RPMI7951 (cell line): ENCODE results near the gene UBE3D. TPM values are rescaled to one million over a fixed set of nuclear protein-coding genes. Genes with fewer than 3 reads are reported as not detected.

Source experiments
- DNase-seq: peaks from one replicate; pipeline ENCODE4 v3.0.0-alpha.2; 2012; ENCODE audit warnings: low read depth
- total RNA-seq: library from RNA; depleted of rRNA; stranded (reverse); fragments of >200 nt; shearing (Covaris generic); gene quantifications from 2 replicates; pipeline ENCODE4 v1.2.3, GENCODE V29; 2014; rRNA removed

The UBE3D gene
- total RNA-seq: 5.2 and 5.8 TPM in 2 replicates

GRCh38 chr6:83065511-83066192 lies at the start of gene UBE3D:
TSS of gene UBE3D (minus strand) at chr6:83065841. CDS start at chr6:83065718, 123 bp downstream.
- peak; percentile 77 for DNase-seq

- peak; percentile 42 for DNase-seq
These were observed 48.5 kb upstream of the UBE3D start for GRCh38 chr6:83114164-83114563.

DNA sequence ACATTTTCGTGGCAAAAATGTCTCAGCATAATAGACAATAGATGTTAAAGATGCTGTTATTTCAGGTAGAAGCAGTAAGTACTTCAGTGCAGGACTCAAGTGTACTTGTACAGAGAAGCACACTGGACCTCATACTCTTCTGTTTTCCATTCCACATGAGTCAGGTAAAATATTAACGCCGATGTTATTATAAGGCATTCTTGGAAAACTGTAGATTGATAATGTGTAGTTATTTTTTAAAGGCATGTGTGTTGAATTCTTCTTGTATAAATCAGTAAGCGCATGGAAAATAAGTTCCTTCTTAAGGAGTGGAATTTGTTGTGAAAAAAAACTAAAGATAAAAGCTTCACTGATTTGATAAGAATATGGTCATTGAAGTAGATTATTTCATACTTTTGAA lies 47.6 kb upstream of the UBE3D start:
- DNase-seq: no peak

GRCh38 chr6:83108378-83108777 lies 42.7 kb upstream of the UBE3D start:
- DNase-seq: no peak

GRCh38 chr6:83098589-83098988 lies 32.9 kb upstream of the UBE3D start:
- DNase-seq: no peak

- DNase-seq: no peak
These were observed 32.0 kb upstream of the UBE3D start for GRCh38 chr6:83097675-83098074.

- DNase-seq: no peak
These were observed 31.6 kb upstream of the UBE3D start for GRCh38 chr6:83097204-83097603.

- no peak for DNase-seq
These were observed 31.1 kb upstream of the UBE3D start for GRCh38 chr6:83096791-83097190.

GRCh38 chr6:83092756-83093399 lies 27.2 kb upstream of the UBE3D start:
- no peak for DNase-seq

GRCh38 chr6:83086751-83087150 lies 21.1 kb upstream of the UBE3D start:
- DNase-seq: no peak

DNA sequence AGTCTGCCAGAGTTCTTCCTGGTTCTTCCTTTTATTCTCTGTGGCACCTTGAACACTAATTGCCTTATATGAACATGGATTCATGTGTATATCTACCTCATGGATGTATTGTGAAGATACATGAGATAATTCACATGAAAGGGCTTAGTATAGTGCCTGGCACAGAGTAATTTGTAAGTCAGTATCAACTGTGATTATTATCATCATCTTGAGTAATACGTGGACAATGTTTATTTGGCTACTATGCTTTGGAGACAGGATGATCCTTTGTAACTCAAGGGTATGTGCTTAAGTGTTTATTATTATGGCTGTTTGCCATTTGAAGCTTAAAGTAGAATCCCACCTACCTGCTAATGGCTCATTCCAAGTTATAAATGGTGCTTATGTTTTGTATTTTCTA lies 17.8 kb upstream of the UBE3D start:
- no peak for DNase-seq

DNA sequence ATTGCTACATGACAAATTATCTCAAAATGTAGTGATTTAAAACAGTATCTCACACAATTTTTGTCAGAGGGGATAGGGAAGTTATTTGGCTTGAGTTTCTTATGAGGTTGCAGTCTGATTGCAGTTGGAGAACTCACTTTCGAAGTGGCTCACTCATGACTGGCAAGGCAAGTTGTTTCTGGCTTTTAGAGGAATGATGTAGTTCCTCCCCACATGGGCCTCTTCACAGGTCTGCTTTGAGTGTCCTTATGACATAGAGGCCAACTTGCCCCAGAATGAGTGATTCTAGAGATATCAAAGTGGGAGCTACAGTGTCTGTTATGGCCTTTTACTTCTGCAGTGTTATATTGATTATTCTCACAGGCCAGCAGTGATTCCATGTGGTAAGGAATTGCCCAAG lies 8.0 kb upstream of the UBE3D start:
- no peak for DNase-seq

GRCh38 chr6:83072726-83073125 lies 7.1 kb upstream of the UBE3D start:
- no peak for DNase-seq

GRCh38 chr6:83071707-83072106 lies 6.1 kb upstream of the UBE3D start:
- DNase-seq: no peak

DNA sequence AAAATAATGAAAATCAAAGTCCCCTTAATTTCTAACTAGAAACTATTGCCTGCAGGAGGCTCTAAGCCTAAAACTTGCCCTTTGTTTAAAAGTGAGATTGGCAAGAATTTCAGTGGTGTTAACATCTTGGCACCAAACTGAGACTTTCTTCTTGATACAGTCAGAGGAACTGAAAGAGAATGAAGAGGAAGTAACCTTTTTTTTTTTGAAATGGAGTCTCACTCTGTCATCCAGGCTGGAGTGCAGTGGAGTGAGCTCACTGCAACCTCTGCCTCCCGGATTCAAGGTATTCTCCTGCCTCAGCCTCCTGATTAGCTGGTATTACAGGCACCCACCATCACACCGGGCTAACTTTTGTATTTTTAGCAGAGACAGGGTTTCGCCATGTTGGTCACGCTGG lies 5.4 kb upstream of the UBE3D start:
- no peak for DNase-seq

DNA sequence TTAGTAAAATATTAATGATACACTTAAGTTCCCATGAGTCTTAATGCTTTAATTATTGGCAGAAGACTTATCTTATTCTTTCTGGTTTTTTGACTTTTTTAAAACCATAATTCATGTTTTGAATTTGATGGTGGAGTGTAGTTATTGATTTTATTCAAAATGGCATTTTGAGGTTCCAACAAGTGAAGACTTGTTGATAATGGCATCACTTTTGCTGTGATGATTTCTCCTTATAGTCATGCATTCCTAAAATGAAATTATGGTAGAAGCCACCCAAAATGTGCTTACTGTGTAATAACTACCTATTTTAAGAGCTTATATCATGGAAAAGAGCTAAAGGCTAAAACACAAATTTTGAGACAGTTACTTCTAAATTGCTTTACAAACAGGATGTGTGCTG lies 4.0 kb upstream of the UBE3D start:
- DNase-seq: no peak

DNA sequence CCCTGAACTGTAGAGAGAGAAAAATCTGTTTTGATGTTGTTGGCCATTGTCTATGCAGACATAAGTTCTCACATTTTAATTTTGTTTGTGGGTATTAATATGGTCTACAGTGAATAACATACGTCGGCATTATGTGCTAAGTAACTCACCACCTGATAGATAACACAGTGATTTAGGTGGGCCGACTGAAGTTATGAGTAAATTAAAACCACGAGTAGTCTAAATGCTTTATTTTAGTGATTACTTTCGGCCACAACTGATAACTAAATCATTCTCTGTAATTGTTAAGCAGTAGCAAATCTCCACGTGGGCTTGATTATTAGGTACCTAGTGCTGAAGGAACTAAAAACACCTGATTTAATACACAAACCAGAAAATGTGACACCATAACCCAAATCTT lies 3.0 kb upstream of the UBE3D start:
- DNase-seq: no peak

- DNase-seq: peak; percentile 89
These were observed 2.1 kb upstream of the UBE3D start, which contains the start of gene DOP1A for GRCh38 chr6:83067448-83068439. TSS of gene DOP1A (plus strand) at chr6:83067671. CDS start at chr6:83096978, 29,307 bp downstream.

- DNase-seq: peak; percentile 15
These were observed 3.4 kb downstream of the UBE3D start for GRCh38 chr6:83062225-83062624.

DNA sequence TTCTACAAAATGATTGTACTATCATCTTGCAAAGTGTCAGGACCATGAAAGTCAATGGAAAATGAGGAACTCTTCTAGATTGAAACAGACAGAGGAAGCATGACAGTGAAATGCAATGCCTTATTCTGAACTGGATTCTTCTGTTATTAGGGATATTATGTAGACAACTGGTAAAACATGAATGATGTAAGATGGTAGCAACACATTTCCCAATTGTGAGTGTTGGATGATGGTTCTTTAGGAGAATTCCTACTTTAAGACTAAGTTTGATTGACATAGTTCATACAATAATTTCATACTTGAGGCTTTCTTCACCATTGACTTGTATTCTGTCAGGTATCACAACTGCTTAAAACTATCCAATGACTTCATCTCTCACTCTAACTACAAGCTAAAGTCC lies 4.5 kb downstream of the UBE3D start:
- no peak for DNase-seq

DNA sequence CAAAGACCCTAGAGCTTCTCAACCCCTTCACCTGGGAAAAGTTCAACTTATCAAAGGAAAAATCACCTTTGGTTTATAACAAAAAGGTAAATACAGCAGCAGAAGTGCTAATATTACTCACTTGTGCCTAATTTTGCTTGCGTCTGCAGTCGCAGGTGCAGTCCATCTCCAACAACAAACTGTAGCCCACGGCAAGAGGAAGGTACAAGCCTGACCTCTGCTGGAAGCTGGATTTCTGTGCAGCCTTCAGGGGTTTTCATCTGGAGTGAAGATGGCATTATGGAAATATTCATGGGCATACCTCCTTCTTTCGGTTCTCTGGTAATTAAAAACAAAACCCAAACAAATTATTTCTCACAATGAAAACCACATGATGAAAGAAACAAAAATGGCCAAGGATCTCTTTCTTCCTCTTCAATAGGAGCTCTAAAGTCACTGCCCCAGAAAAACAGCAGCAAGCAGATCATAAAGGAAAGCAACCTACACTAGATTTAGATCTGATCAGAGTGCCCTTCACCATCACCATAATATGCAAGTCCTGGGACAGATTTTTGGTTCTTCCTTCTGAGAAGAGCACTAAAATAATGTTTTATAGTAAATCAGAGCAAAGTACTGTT lies 7.8 kb downstream of the UBE3D start:
- DNase-seq: peak; percentile 34
